Keratinocyte (primary cell): ENCODE results near the gene CDC16. TPM values are rescaled to one million over a fixed set of nuclear protein-coding genes. Genes with fewer than 3 reads are reported as not detected.

Experiments used
- DNase-seq: peaks from one replicate; pipeline ENCODE4 v3.0.0-alpha.2; 2011; ENCODE audit warnings: low read depth, missing footprints, low spot score
- FAIRE-seq: peaks from 2 replicates; lab custom pipeline; 2011; peaks lifted over from hg19 to GRCh38; lab: Jason Lieb, UNC
- H2AFZ ChIP-seq: 2 replicates; pipeline ENCODE4 v1.6.0; 2012; ENCODE audit warnings: low read length, control low read depth, inconsistent platforms; ENCODE audit not compliant: control insufficient read depth
- H3K27ac ChIP-seq: 2 replicates; pipeline ENCODE4 v1.5.1; 2011; ENCODE audit warnings: low read length; ENCODE audit not compliant: control insufficient read depth, insufficient read depth
- H3K27me3 ChIP-seq: 3 replicates; pipeline ENCODE4 v1.6.0; 2011; ENCODE audit warnings: low read length; ENCODE audit not compliant: control insufficient read depth, insufficient read depth; ENCODE audit errors: extremely low read depth
- H3K36me3 ChIP-seq, 2 experiments: 2 replicates in 1 of 2; 3 replicates in 1 of 2; pipeline ENCODE4 v1.5.1; 2011; ENCODE audit warnings: low read length in 2 of 2, mild to moderate bottlenecking in 1 of 2; ENCODE audit not compliant: control insufficient read depth in 2 of 2, insufficient read depth in 2 of 2; ENCODE audit errors: extremely low read depth in 1 of 2
- H3K4me1 ChIP-seq: 3 replicates; pipeline ENCODE4 v1.5.1; 2011; ENCODE audit warnings: low read length; ENCODE audit not compliant: control insufficient read depth, insufficient read depth; ENCODE audit errors: extremely low read depth
- H3K4me2 ChIP-seq: 3 replicates; pipeline ENCODE4 v1.6.0; 2011; ENCODE audit warnings: low read depth, low read length; ENCODE audit not compliant: control insufficient read depth, insufficient read depth; ENCODE audit errors: extremely low read depth
- H3K4me3 ChIP-seq, 3 experiments: fragments of 200-600 bp in 1 of 3; sonication (generic) in 1 of 3; 2 replicates in 2 of 3; 3 replicates in 1 of 3; pipeline ENCODE4 v1.5.1; 2011 to 2016; ENCODE audit warnings: low read length in 3 of 3, mild to moderate bottlenecking in 3 of 3, control low read depth in 2 of 3, inconsistent platforms in 1 of 3, low read depth in 1 of 3, mixed read lengths in 1 of 3, mixed run types in 1 of 3, moderate library complexity in 1 of 3; ENCODE audit not compliant: control insufficient read depth in 2 of 3, insufficient read depth in 2 of 3; ENCODE audit errors: extremely low read depth in 1 of 3
- H3K79me2 ChIP-seq: 2 replicates; pipeline ENCODE4 v1.6.0; 2012; ENCODE audit warnings: low read length; ENCODE audit not compliant: control insufficient read depth, insufficient read depth
- H3K9ac ChIP-seq: 3 replicates; pipeline ENCODE4 v1.6.0; 2011; ENCODE audit warnings: low read length; ENCODE audit not compliant: control insufficient read depth, insufficient read depth; ENCODE audit errors: extremely low read depth
- H3K9me1 ChIP-seq: 3 replicates; pipeline ENCODE4 v1.6.0; 2011; ENCODE audit warnings: low read length; ENCODE audit not compliant: control insufficient read depth, insufficient read depth; ENCODE audit errors: extremely low read depth
- H3K9me3 ChIP-seq: 2 replicates; pipeline ENCODE4 v1.5.1; 2012; ENCODE audit warnings: low read depth, low read length; ENCODE audit not compliant: control insufficient read depth
- H4K20me1 ChIP-seq: 3 replicates; pipeline ENCODE4 v1.6.0; 2011; ENCODE audit warnings: low read length; ENCODE audit not compliant: control insufficient read depth, insufficient read depth; ENCODE audit errors: extremely low read depth
- EZH2 ChIP-seq: IDR thresholded peaks from one replicate; pipeline ENCODE4 v1.6.1; 2012; ENCODE audit warnings: inconsistent platforms, mild to moderate bottlenecking, low read length, moderate library complexity
- dilution Hi-C: fragments of 300-500 bp; cut with MboI; formaldehyde crosslinking; loops from one replicate; pipeline ENCODE4 v1.7.0; 2020; ENCODE audit warnings: low sequenced_read_pairs; ENCODE audit not compliant: extremely low pct_ligation_motif_present
- polyA plus RNA-seq, 5 experiments: library from polyadenylated mRNA; depleted of rRNA in 3 of 5; stranded (reverse) in 3 of 5; stranded (forward) in 1 of 5; unstranded in 1 of 5; fragments of >200 nt; gene quantifications; 1 replicate in 1 of 5; 2 replicates in 3 of 5; 3 replicates in 1 of 5; pipeline versions ENCODE4 v1.2.1 to v1.2.3, GENCODE V29; 2011 to 2012; ENCODE audit warnings: missing spikeins in 2 of 5, low read depth in 1 of 5, low replicate concordance in 1 of 5
- TF ChIP-seq, protein P1 (sequence below), 3 experiments: IDR thresholded peaks in 1 of 3; conservative IDR thresholded peaks in 1 of 3; optimal IDR thresholded peaks in 1 of 3; 2 replicates in 2 of 3; 3 replicates in 1 of 3; pipeline versions ENCODE3 to v1.5.1; 2011; ENCODE audit warnings: low read length in 3 of 3, mild to moderate bottlenecking in 3 of 3, moderate library complexity in 2 of 3, control low read depth in 1 of 3, inconsistent platforms in 1 of 3; ENCODE audit not compliant: insufficient read depth in 2 of 3; ENCODE audit errors: extremely low read depth in 1 of 3

Gene CDC16
- polyA plus RNA-seq, 1 donor (not counting 4 experiments of a cell fraction or from before 2014, with no cell fraction given): 91.8 TPM

DNA sequence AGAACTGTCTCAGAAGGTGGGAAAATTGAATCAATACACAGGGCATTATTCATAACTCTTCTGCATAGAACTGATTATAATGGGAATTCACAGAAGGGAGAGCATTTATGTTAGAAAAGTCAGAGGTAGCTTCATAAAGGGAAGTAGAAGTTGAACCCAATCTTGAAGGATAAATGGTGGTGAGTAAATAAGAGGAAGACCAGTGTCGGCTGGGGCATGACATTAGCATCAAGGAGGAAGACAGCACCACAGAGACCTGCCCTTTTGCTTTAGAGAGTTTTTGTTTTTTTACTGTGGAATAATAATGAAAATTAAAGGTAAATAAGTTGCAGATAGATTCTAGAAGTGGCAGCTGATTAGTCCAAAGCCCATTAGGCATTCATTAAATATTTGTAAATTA lies 21.9 kb downstream of the CDC16 start:
- no peaks in the 10 kb centered on the region for H3K9me3 ChIP-seq
- dilution Hi-C loops: no loop called here
- no peak overlapping the region for H2AFZ ChIP-seq
- no peaks in the 10 kb centered on the region for H3K27me3 ChIP-seq
- H3K36me3 ChIP-seq: peaks cover 27 to 41% of the 10 kb centered on the region in 2 experiments
- no peak for TF ChIP-seq EZH2
- H3K4me3 ChIP-seq: no peak overlapping the region
- no peak for FAIRE-seq
- no peaks in the 10 kb centered on the region for H4K20me1 ChIP-seq
- H3K4me2 ChIP-seq: no peak overlapping the region
- H3K9ac ChIP-seq: no peak overlapping the region
- H3K9me1 ChIP-seq: no peaks in the 10 kb centered on the region
- H3K27ac ChIP-seq: no peak overlapping the region
- H3K79me2 ChIP-seq: no peaks in the 10 kb centered on the region
- no peak for DNase-seq
- H3K4me1 ChIP-seq: no peaks in the 10 kb centered on the region

DNA sequence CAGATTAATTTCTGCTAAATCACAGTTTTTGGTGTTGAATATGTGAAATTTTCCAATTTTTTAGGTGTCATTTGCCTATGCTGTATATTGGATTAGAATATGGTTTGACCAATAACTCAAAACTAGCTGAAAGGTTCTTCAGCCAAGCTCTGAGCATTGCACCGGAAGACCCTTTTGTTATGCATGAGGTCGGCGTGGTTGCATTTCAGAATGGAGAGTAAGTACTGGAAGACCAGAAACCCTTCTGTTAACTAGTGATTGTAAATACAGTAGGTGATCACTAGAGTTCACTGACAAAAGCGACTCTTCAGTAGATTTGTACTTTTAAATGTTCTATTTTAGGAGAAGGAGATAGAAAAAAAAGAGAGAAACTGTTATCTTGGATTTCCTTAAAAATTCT lies 22.3 kb downstream of the CDC16 start:
- Histone ChIP-seq H3K4me3 (no peak overlapping the region), H3K79me2 (no peaks in the 10 kb centered on the region), H3K27me3 (no peaks in the 10 kb centered on the region), H4K20me1 (no peaks in the 10 kb centered on the region), H3K4me1 (no peaks in the 10 kb centered on the region), H3K9me3 (no peaks in the 10 kb centered on the region), H3K27ac (no peak overlapping the region), H3K9ac (no peak overlapping the region), H2AFZ (no peak overlapping the region), H3K9me1 (no peaks in the 10 kb centered on the region), H3K36me3 (peaks cover 27 to 40% of the 10 kb centered on the region in 2 experiments), H3K4me2 (no peak overlapping the region)
- dilution Hi-C loops: no loop called here
- FAIRE-seq (no peak), DNase-seq (no peak)
- TF ChIP-seq, protein P1, sequence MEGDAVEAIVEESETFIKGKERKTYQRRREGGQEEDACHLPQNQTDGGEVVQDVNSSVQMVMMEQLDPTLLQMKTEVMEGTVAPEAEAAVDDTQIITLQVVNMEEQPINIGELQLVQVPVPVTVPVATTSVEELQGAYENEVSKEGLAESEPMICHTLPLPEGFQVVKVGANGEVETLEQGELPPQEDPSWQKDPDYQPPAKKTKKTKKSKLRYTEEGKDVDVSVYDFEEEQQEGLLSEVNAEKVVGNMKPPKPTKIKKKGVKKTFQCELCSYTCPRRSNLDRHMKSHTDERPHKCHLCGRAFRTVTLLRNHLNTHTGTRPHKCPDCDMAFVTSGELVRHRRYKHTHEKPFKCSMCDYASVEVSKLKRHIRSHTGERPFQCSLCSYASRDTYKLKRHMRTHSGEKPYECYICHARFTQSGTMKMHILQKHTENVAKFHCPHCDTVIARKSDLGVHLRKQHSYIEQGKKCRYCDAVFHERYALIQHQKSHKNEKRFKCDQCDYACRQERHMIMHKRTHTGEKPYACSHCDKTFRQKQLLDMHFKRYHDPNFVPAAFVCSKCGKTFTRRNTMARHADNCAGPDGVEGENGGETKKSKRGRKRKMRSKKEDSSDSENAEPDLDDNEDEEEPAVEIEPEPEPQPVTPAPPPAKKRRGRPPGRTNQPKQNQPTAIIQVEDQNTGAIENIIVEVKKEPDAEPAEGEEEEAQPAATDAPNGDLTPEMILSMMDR (optimal IDR thresholded peaks at IDR 0.05 in 1 of 3, IDR thresholded peaks at IDR 0.05 in 1 of 3, conservative IDR thresholded peaks at IDR 0.05 in 1 of 3; ENCODE audit: extremely low read depth in 1 of 3, insufficient read depth in 2 of 3, low read length in 3 of 3): no peak
- TF ChIP-seq EZH2: no peak

DNA sequence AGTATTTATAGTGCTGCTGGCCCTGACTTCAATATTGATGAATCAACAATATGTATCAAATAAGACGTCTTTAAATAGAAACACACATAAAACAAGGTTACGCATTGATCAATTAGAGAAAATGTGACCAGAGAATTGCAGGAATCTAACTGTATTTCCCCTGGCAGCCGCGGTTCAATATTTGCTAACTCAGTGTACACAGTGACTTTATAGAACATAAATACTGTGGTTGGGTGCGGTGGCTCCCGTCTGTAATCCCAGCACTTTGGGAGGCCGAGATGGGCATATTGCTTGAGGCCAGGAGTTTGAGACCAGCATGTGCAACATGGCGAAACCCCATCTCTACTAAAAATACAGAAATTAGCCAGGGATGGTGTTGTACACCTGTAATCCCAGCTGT lies 23.9 kb downstream of the CDC16 start:
- no peaks in the 10 kb centered on the region for H3K27me3 ChIP-seq
- TF ChIP-seq EZH2: no peak
- TF ChIP-seq, protein P1 (optimal IDR thresholded peaks at IDR 0.05 in 1 of 3, IDR thresholded peaks at IDR 0.05 in 1 of 3, conservative IDR thresholded peaks at IDR 0.05 in 1 of 3; ENCODE audit: extremely low read depth in 1 of 3, insufficient read depth in 2 of 3, low read length in 3 of 3): no peak
- DNase-seq (no peak), FAIRE-seq (no peak)
- no peak overlapping the region for H3K27ac ChIP-seq
- H3K4me2 ChIP-seq: no peak overlapping the region
- H3K9me1 ChIP-seq: no peaks in the 10 kb centered on the region
- H3K9me3 ChIP-seq: no peaks in the 10 kb centered on the region
- no peak overlapping the region for H2AFZ ChIP-seq
- H3K4me1 ChIP-seq: no peaks in the 10 kb centered on the region
- dilution Hi-C loops: no loop called here
- H3K79me2 ChIP-seq: no peaks in the 10 kb centered on the region
- H3K9ac ChIP-seq: no peak overlapping the region
- H3K4me3 ChIP-seq: no peak overlapping the region
- H3K36me3 ChIP-seq: peaks cover 27 to 41% of the 10 kb centered on the region in 2 experiments
- H4K20me1 ChIP-seq: no peaks in the 10 kb centered on the region
